Adrenal gland (tissue), 12 donors: ENCODE results near the gene ZNF438. TPM values are rescaled to one million over a fixed set of nuclear protein-coding genes. Genes with fewer than 3 reads are reported as not detected.

Experiments used
- DNase-seq, 7 donors: peaks; one replicate each; pipeline ENCODE4 v3.0.0-alpha.2; 2019 to 2020
- H3K27ac ChIP-seq, 5 donors: fragments of 200-600 bp; sonication (generic) in 4 of 5; 1 replicate in 3 of 5; 2 replicates in 2 of 5; pipeline versions ENCODE4 v1.5.1 to v1.8.0; 2016 to 2020; ENCODE audit warnings: mild to moderate bottlenecking in 1 of 5
- H3K27me3 ChIP-seq: fragments of 200-600 bp; 2 replicates; pipeline ENCODE4 v1.8.0; 2021
- H3K36me3 ChIP-seq, 2 donors: fragments of 200-600 bp; replicated peaks in 1 of 2; 1 replicate in 1 of 2; 2 replicates in 1 of 2; pipeline versions ENCODE4 v1.5.1 to v1.8.0; 2018 to 2022
- H3K4me1 ChIP-seq, 2 donors: fragments of 200-600 bp; replicated peaks in 1 of 2; 1 replicate in 1 of 2; 2 replicates in 1 of 2; pipeline versions ENCODE4 v1.5.1 to v1.8.0; 2018 to 2021
- H3K4me3 ChIP-seq, 4 donors: fragments of 200-600 bp; sonication (generic) in 3 of 4; one replicate each; pipeline ENCODE4 v1.5.1; 2016 to 2018
- H3K9me3 ChIP-seq, 3 donors: fragments of 200-600 bp; sonication (generic) in 1 of 3; replicated peaks in 1 of 3; 1 replicate in 2 of 3; 2 replicates in 1 of 3; pipeline versions ENCODE4 v1.5.1 to v1.8.0; 2016 to 2021
- POLR2A ChIP-seq, 2 donors: fragments of 450-650 bp; IDR thresholded peaks; one replicate each; pipeline ENCODE4 v1.6.1; 2017; ENCODE audit warnings: antibody characterized with exemption in 2 of 2, mild to moderate bottlenecking in 2 of 2, moderate library complexity in 1 of 2
- WGBS, 4 donors: extraction: QIAGEN DNeasy Blood & Tissue Kit in 2 of 4; methylation state at CpG; one replicate each; pipeline versions ENCODE4 v1.1.5 to v1.1.7; 2013 to 2017; 5-methylcytosine and 5-hydroxymethylcytosine counted together
- intact Hi-C, 2 donors: fragments of 100-400 bp; cut with DNase I; formaldehyde crosslinking; loops; one replicate each; pipeline versions ENCODE4 v1.14.1 to v1.15.0; 2022 to 2023
- polyA plus RNA-seq, 3 donors: library from polyadenylated mRNA; stranded (reverse); fragments of 200-250 nt in 2 of 3; fragments of 350-450 nt in 1 of 3; fragmentation: Illumina TruSeq in 1 of 3; extraction: RNeasy Lipid Tissue Mini Kit (QIAGEN cat#74804) in 1 of 3; gene quantifications; one replicate each; pipeline ENCODE4 v1.2.3, GENCODE V29; 2013 to 2014
- total RNA-seq, 9 donors: library from RNA; depleted of rRNA in 4 of 9; stranded (reverse); fragments of >200 nt in 4 of 9; fragments of 120-200 nt in 1 of 9; fragmentation: NEBNext Ultra II Directional in 1 of 9; extraction: Animal tissue kit (Norgen Biotek cat#: 25700) in 1 of 9; gene quantifications; one replicate each; pipeline versions ENCODE4 v1.1.0 to v1.2.4, GENCODE V29; 2013 to 2023
- TF ChIP-seq, protein P1 (sequence below), 6 experiments: fragments of 450-650 bp in 4 of 6; fragments of 200-600 bp in 2 of 6; sonication (generic) in 1 of 6; IDR thresholded peaks; 1 replicate in 5 of 6; 2 replicates in 1 of 6; pipeline versions ENCODE4 v1.5.1 to v1.8.0; 2016 to 2021; ENCODE audit warnings: antibody characterized with exemption in 6 of 6, mild to moderate bottlenecking in 2 of 6, moderate library complexity in 1 of 6
- donor health status: healthy with polysubstance abuse.
- donor health status: Bipolar disorder and iron deficiency.
- donor health status: DM: yes; HTN: yes; CAD: no.
- donor health status: DM: no; HTN: no; CAD: no.
- donor health status: DM: no; HTN: no; CAD: no.
- donor health status: DM: yes; HTN: yes; CAD: no.

The ZNF438 gene
- total and polyA plus RNA-seq, 12 donors, result 3.4 to 15.5 (median 5.7) TPM

GRCh38 chr10:30830315-30831230 is 201.1 kb downstream of the ZNF438 start:
- Histone ChIP-seq H3K4me1 (no peaks in the 10 kb centered on the region), H3K36me3 (no peaks in the 10 kb centered on the region), H3K4me3 (no peak overlapping the region), H3K27me3 (no peaks in the 10 kb centered on the region), H3K27ac (no peak overlapping the region), H3K9me3 (no peaks in the 10 kb centered on the region)
- intact Hi-C loops, result no loop called here
- WGBS, 4 donors, result 85 to 89% (median 87%) methylated on average over 13 to 14 of the region's 14 CpGs
- DNase-seq, result no peak
- TF ChIP-seq, protein P1, sequence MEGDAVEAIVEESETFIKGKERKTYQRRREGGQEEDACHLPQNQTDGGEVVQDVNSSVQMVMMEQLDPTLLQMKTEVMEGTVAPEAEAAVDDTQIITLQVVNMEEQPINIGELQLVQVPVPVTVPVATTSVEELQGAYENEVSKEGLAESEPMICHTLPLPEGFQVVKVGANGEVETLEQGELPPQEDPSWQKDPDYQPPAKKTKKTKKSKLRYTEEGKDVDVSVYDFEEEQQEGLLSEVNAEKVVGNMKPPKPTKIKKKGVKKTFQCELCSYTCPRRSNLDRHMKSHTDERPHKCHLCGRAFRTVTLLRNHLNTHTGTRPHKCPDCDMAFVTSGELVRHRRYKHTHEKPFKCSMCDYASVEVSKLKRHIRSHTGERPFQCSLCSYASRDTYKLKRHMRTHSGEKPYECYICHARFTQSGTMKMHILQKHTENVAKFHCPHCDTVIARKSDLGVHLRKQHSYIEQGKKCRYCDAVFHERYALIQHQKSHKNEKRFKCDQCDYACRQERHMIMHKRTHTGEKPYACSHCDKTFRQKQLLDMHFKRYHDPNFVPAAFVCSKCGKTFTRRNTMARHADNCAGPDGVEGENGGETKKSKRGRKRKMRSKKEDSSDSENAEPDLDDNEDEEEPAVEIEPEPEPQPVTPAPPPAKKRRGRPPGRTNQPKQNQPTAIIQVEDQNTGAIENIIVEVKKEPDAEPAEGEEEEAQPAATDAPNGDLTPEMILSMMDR (IDR thresholded peaks at IDR 0.05), result no peak
- no peak for TF ChIP-seq POLR2A (IDR thresholded peaks at IDR 0.05)

DNA sequence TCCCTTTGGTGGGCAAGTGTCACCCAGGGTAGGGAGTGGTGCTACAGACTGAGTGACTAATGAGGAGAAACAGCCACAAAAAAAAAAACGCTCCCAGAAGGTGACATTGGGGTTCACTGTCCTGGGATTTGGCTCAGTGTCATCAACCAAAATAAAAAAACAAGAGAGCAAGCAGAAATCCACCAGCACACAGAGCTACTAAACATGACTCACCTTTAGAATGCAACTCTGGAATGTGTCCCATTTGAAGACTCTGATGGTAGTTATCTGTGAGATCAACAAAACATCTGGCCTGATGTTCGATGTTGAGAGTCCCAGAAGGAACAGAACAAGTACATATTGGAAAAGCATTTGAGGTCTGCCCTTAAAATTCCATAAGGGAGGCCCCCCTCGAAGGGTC is 201.8 kb downstream of the ZNF438 start:
- Histone ChIP-seq H3K36me3 (no peaks in the 10 kb centered on the region), H3K4me3 (no peak overlapping the region), H3K4me1 (no peaks in the 10 kb centered on the region), H3K27me3 (no peaks in the 10 kb centered on the region), H3K9me3 (no peaks in the 10 kb centered on the region), H3K27ac (no peak overlapping the region)
- 67 to 76% (median 69%) methylated on average over 3 of the region's 3 CpGs for WGBS, 4 donors
- intact Hi-C loops, result no loop called here
- TF ChIP-seq, protein P1 (IDR thresholded peaks at IDR 0.05), result no peak
- TF ChIP-seq POLR2A (IDR thresholded peaks at IDR 0.05), result no peak
- DNase-seq, result peak in 1 of 7 donors; percentile 25

DNA sequence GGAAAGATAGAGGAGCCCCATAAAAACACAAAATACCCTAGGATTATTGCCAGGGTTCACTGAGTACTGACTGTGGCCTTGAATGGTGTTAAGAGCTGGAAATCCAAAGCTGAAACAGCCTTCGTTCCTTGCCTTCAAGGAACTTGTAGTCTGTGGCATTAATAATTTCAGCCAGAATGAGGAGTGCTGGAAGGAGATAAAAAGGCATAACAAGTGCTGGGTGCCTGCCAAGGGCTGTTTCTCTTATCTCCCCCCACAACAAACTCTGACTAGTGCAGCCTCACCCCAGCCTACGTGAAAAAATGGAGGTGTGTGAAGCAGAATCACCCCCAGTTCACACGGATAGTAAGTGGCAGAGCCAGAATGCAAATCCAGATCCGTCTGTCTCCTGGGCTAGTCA is 203.0 kb downstream of the ZNF438 start:
- peak in 1 of 7 donors; percentile 17 for DNase-seq

DNA sequence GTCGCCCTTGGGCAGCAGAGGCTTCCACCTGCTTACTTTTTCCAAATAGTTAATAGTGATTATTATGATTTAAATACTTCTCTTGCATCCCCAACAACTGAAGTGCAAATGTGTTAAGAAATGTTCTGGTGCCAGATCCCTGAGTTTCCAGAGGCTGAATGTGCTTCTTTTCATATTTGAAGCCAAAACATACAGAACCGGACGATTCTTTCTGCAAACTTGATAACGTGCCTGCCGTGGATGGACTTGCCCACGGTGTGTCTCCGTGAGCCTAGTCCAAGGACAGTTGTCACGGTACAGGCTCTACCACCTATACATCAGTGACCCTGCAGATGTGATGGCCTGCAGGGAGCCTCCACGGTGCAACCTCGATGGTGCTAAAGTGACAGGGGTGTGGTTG is 203.5 kb downstream of the ZNF438 start:
- Histone ChIP-seq H3K27ac (no peak overlapping the region), H3K36me3 (no peaks in the 10 kb centered on the region), H3K4me3 (no peak overlapping the region), H3K27me3 (no peaks in the 10 kb centered on the region), H3K4me1 (no peaks in the 10 kb centered on the region), H3K9me3 (no peaks in the 10 kb centered on the region)
- TF ChIP-seq POLR2A (IDR thresholded peaks at IDR 0.05), result no peak
- TF ChIP-seq, protein P1 (IDR thresholded peaks at IDR 0.05), result no peak
- no peak for DNase-seq
- WGBS, 4 donors, result 59 to 72% (median 68%) methylated on average over 10 of the region's 10 CpGs
- intact Hi-C loops, result no loop called here

More for the DNA sequence above, 203.0 kb downstream of the ZNF438 start:
- intact Hi-C loops, result no loop called here
- no peaks in the 10 kb centered on the region for H3K9me3 ChIP-seq
- no peaks in the 10 kb centered on the region for H3K4me1 ChIP-seq
- H3K4me3 ChIP-seq, result no peak overlapping the region
- no peak for TF ChIP-seq POLR2A (IDR thresholded peaks at IDR 0.05)
- TF ChIP-seq, protein P1 (IDR thresholded peaks at IDR 0.05), result no peak
- H3K27me3 ChIP-seq, result no peaks in the 10 kb centered on the region
- WGBS, 4 donors, result 52 to 63% (median 60%) methylated on average over 4 of the region's 4 CpGs
- no peak overlapping the region for H3K27ac ChIP-seq
- H3K36me3 ChIP-seq, result no peaks in the 10 kb centered on the region
